OCI-LY7 (cell line): ENCODE measurements around the gene STIM1. TPM values are rescaled to one million over a fixed set of nuclear protein-coding genes. Genes with fewer than 3 reads are reported as not detected.

Source experiments
- BruUV-seq: library from RNA; stranded (reverse); fragments of 400-500 nt; replicated peaks from 2 replicates; lab custom pipeline; 2021; lab: Mats Ljungman, UMichigan
- CTCF ChIA-PET: fragments of 300-600 bp; sonication (Branson Sonifier 250); formaldehyde crosslinking; loops from one replicate; lab custom pipeline; 2022; ENCODE audit warnings: antibody characterized with exemption; ENCODE audit not compliant: unreplicated experiment; lab: Charles Lee
- POLR2A ChIA-PET: fragments of 300-600 bp; sonication (Branson Sonifier 250); formaldehyde crosslinking; loops from one replicate; lab custom pipeline; 2022; ENCODE audit warnings: antibody characterized with exemption; lab: Charles Lee
- DNase-seq: peaks from one replicate; pipeline ENCODE4 v3.0.0-alpha.2; 2015; ENCODE audit warnings: low spot score
- H2AFZ ChIP-seq: fragments of 200-600 bp; sonication (generic), shearing (Covaris generic); 2 replicates; pipeline ENCODE4 v1.6.1; 2014; ENCODE audit warnings: mild to moderate bottlenecking, antibody characterized with exemption, low read length, moderate library complexity
- H3K27ac ChIP-seq: fragments of 200-600 bp; sonication (generic); 2 replicates; pipeline ENCODE4 v1.5.1; 2014; ENCODE audit warnings: mixed run types, low read depth, mild to moderate bottlenecking, moderate library complexity, low read length, inconsistent platforms; ENCODE audit not compliant: poor library complexity, severe bottlenecking
- H3K36me3 ChIP-seq: fragments of 200-600 bp; sonication (generic); 2 replicates; pipeline ENCODE4 v1.6.1; 2014; ENCODE audit warnings: mild to moderate bottlenecking, antibody characterized with exemption, low read length, moderate library complexity, mixed read lengths; ENCODE audit not compliant: insufficient read depth
- H3K4me1 ChIP-seq: fragments of 200-600 bp; sonication (generic); 2 replicates; pipeline ENCODE4 v1.5.1; 2014; ENCODE audit warnings: mild to moderate bottlenecking, low read length; ENCODE audit not compliant: insufficient read depth, poor library complexity, severe bottlenecking
- H3K4me2 ChIP-seq: fragments of 200-600 bp; sonication (generic); 2 replicates; pipeline ENCODE4 v1.6.1; 2014; ENCODE audit warnings: mild to moderate bottlenecking, low read length
- H3K4me3 ChIP-seq: fragments of 200-600 bp; sonication (generic); 2 replicates; pipeline ENCODE4 v1.5.1; 2014; ENCODE audit warnings: mild to moderate bottlenecking, low read depth, low read length; ENCODE audit not compliant: poor library complexity, severe bottlenecking
- H3K79me2 ChIP-seq: fragments of 200-600 bp; sonication (generic); 2 replicates; pipeline ENCODE4 v1.6.1; 2016; ENCODE audit warnings: low read depth, mild to moderate bottlenecking, low read length, moderate library complexity, mixed read lengths; ENCODE audit not compliant: insufficient read depth
- H3K9me2 ChIP-seq: fragments of 200-600 bp; sonication (generic); 2 replicates; pipeline ENCODE4 v1.6.1; 2016; ENCODE audit warnings: mild to moderate bottlenecking, low read length, mixed read lengths; ENCODE audit not compliant: insufficient read depth
- H3K9me3 ChIP-seq: fragments of 200-600 bp; sonication (generic); 2 replicates; pipeline ENCODE4 v1.6.1; 2014; ENCODE audit warnings: mild to moderate bottlenecking, mixed run types, low read length, mixed read lengths
- H4K20me1 ChIP-seq: fragments of 200-600 bp; sonication (generic); 2 replicates; pipeline ENCODE4 v1.6.1; 2014; ENCODE audit warnings: mild to moderate bottlenecking, antibody characterized with exemption, low read length, moderate library complexity, mixed read lengths; ENCODE audit not compliant: insufficient read depth
- EZH2phosphoT487 ChIP-seq: fragments of 200-600 bp; sonication (generic); IDR thresholded peaks from 2 replicates; pipeline ENCODE4 v1.6.1; 2018; ENCODE audit warnings: low read depth, borderline replicate concordance, mild to moderate bottlenecking, mixed run types, antibody characterized with exemption, low read length, moderate library complexity, mixed read lengths
- intact Hi-C: fragments of 100-400 bp; cut with micrococcal nuclease; formaldehyde crosslinking; loops from one replicate; pipeline ENCODE4 v1.10.0; 2022; ENCODE audit not compliant: unreplicated experiment
- total RNA-seq, 2 experiments: library from RNA; depleted of rRNA in 1 of 2; stranded (reverse); fragments of >200 nt in 1 of 2; shearing (Covaris generic) in 1 of 2; gene quantifications; 2 replicates each; pipeline ENCODE4 v1.2.3, GENCODE V29; 2014 to 2022
- TF ChIP-seq, protein P1 (sequence below): fragments of 200-600 bp; sonication (generic); conservative IDR thresholded peaks from 2 replicates; pipeline ENCODE4 v1.5.1; 2014; ENCODE audit warnings: mild to moderate bottlenecking, antibody characterized with exemption, low read length, moderate library complexity, mixed read lengths

The STIM1 gene
- total RNA-seq, 2 experiments from 2014 or later: 21.0 to 49.1 TPM

DNA sequence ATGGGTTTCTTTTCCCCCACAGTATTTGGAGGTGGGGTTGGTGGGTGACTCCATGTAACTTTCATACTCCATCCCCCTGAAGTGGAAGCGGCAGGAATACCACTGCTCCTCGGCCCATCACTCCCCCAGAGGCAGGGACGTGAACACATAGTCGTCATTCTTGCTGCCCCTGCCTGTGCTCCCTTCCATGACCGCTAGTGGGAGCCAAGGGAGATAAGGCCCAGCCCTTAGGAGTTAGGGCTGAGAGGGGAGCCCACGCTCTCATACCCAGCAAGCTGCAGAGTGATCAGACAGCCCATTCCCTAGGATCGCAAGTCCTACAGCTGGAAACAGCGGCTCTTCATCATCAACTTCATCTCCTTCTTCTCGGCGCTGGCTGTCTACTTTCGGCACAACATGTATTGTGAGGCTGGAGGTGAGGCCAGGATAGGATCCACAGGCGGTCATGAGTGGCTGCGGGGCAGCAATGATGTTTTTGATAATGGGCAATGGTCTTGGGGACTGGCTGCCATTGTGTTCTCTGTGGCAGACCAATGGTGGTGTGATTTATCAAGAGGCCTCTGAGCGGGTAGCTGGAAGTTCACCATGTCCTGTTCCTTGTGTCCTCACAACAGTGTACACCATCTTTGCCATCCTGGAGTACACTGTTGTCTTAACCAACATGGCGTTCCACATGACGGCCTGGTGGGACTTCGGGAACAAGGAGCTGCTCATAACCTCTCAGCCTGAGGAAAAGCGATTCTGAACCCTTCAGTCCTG, 30.6 kb upstream of the STIM1 start:
- POLR2A ChIA-PET: interaction anchor here (1.0 to 1.4 kb wide), 2 partner anchors 11 to 30 kb away, joined by 3 to 6 read pairs; no protein-coding TSS in a partner anchor
- intact Hi-C loops: loop anchor here (1.0 kb wide), 1 partner anchor 16 kb away; no protein-coding TSS in a partner anchor
- Histone ChIP-seq H3K9me3 (no peaks in the 10 kb centered on the region), H3K27ac (no peak overlapping the region), H3K4me1 (no peaks in the 10 kb centered on the region), H3K9me2 (no peaks in the 10 kb centered on the region), H3K36me3 (peaks cover 45% of the 10 kb centered on the region), H3K79me2 (no peaks in the 10 kb centered on the region), H2AFZ (no peak overlapping the region), H3K4me2 (no peak overlapping the region), H3K4me3 (no peak overlapping the region), H4K20me1 (no peaks in the 10 kb centered on the region)
- no peak for TF ChIP-seq EZH2phosphoT487
- TF ChIP-seq, protein P1, sequence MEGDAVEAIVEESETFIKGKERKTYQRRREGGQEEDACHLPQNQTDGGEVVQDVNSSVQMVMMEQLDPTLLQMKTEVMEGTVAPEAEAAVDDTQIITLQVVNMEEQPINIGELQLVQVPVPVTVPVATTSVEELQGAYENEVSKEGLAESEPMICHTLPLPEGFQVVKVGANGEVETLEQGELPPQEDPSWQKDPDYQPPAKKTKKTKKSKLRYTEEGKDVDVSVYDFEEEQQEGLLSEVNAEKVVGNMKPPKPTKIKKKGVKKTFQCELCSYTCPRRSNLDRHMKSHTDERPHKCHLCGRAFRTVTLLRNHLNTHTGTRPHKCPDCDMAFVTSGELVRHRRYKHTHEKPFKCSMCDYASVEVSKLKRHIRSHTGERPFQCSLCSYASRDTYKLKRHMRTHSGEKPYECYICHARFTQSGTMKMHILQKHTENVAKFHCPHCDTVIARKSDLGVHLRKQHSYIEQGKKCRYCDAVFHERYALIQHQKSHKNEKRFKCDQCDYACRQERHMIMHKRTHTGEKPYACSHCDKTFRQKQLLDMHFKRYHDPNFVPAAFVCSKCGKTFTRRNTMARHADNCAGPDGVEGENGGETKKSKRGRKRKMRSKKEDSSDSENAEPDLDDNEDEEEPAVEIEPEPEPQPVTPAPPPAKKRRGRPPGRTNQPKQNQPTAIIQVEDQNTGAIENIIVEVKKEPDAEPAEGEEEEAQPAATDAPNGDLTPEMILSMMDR: peak; percentile 86
- DNase-seq: peak; percentile 74
- CTCF ChIA-PET: interaction anchor here (0.9 to 1.1 kb wide), 2 partner anchors 16 to 236 kb away, joined by 4 read pairs; no protein-coding TSS in a partner anchor
- BruUV-seq: no TSS peak

DNA sequence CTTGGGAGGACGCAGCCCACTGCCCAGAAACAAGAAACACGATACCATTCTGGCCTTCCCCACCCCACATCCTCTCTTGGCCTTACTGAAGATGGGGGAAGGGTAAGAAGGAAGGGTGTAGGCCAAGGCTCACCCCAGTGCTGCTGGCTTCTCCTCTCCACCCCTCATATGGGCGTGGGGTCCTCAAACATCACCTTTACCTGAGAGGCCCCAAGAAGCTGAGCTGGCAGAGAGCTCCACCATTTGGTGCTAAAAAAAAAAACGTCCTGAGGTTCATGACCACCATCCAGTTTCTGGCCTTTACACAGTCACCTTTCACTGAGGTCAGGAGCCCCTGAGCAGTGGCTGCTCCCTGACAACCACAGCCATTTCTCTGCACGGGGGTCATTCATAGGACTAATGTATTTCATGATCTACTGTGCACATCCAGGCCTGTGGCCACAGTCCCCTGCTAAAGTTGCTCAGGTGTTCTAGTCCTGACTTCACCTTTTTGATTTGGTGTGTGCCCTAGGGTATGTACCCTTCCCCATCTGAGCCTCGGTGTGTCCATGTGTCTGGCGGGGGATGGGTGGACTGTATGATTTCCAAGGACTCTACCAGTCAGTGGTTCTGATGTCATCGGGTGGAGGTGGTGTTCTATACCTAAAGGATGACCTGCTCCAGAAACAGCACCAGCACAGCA, 29.9 kb upstream of the STIM1 start:
- no peak overlapping the region for H3K4me3 ChIP-seq
- H3K27ac ChIP-seq: no peak overlapping the region
- no peaks in the 10 kb centered on the region for H3K79me2 ChIP-seq
- no peak for DNase-seq
- peaks cover 52% of the 10 kb centered on the region for H3K36me3 ChIP-seq
- ChIA-PET POLR2A (interaction anchor here (1.0 to 1.4 kb wide), 2 partner anchors 12 to 29 kb away, joined by 3 to 6 read pairs; no protein-coding TSS in a partner anchor), CTCF (interaction anchor here (0.9 to 1.1 kb wide), 2 partner anchors 16 to 235 kb away, joined by 4 read pairs; no protein-coding TSS in a partner anchor)
- no peaks in the 10 kb centered on the region for H3K9me2 ChIP-seq
- intact Hi-C loops: no loop called here
- H3K4me2 ChIP-seq: no peak overlapping the region
- no peaks in the 10 kb centered on the region for H3K9me3 ChIP-seq
- TF ChIP-seq, protein P1: no peak
- no peak for TF ChIP-seq EZH2phosphoT487
- no peak overlapping the region for H2AFZ ChIP-seq
- TSS peak; percentile 40 for BruUV-seq
- H4K20me1 ChIP-seq: no peaks in the 10 kb centered on the region
- no peaks in the 10 kb centered on the region for H3K4me1 ChIP-seq
